GM19463 (cell line): ENCODE measurements around the gene EZR.

ENCODE experiments used
- ATAC-seq: cut with Tn5 transposase; IDR thresholded peaks from one replicate; pipeline ENCODE4 v1.9.1; 2021; ENCODE audit warnings: mild to moderate bottlenecking, moderate library complexity; ENCODE audit not compliant: unreplicated experiment

The EZR gene

GRCh38 chr6:158764183-158764849 lies 54.9 kb downstream of the EZR start:
- ATAC-seq, result no peak

DNA sequence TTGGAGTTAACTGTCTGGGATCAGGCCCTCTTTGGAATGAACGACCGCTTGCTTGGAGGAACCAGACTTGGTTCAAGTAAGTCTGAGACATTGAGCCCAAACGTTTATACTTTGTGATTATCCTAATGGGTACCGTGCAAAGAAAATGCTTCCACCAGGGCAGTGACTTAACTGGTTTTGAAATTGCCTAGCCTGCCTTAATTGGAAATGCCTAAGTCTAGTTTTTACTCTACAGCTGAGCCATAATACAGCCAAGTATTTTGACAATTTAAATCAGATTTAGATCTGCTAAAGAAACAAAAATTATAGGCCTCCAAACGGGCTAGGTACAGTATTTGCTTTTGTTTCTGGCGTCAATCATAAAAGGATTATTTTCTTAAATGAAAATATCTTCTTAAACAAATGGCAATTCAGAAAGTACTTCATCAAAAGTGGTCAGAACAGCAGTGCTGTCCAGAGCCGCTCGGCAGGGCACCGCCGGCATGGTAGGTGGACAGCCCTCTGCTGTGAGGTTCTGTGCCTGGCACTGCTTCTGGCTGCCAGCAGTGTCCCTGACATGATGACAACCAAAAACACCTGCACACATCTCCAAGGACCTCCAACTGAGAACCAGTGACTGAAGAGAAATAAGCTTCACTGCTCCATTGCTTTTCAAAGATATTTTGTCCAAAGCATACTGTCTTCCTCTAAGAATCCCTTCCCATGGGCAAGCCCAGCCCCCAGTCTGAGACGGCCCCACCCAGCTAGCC lies 55.6 kb downstream of the EZR start:
- no peak for ATAC-seq

- ATAC-seq, result no peak
Measured at GRCh38 chr6:158762787-158763433, 56.3 kb downstream of the EZR start.

DNA sequence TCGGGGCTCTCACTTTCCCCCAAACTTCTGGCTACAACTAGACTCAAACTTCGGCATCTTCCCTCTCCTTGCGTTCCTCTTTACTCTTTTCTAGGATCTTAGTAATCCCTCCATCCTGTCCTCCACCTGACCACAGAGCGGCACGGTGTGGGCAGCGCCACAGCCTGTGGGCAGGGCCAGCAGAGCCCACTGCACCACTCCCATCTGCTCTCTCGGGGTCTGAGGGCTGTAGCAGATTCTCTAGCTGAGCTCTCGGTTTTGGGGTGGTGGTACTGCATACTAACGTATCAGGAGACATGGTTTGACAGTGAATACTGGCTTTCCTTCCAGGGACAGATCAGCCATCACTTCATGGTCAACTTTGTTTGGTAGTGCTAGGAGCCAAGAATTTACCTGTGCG lies 57.4 kb downstream of the EZR start:
- ATAC-seq, result no peak

DNA sequence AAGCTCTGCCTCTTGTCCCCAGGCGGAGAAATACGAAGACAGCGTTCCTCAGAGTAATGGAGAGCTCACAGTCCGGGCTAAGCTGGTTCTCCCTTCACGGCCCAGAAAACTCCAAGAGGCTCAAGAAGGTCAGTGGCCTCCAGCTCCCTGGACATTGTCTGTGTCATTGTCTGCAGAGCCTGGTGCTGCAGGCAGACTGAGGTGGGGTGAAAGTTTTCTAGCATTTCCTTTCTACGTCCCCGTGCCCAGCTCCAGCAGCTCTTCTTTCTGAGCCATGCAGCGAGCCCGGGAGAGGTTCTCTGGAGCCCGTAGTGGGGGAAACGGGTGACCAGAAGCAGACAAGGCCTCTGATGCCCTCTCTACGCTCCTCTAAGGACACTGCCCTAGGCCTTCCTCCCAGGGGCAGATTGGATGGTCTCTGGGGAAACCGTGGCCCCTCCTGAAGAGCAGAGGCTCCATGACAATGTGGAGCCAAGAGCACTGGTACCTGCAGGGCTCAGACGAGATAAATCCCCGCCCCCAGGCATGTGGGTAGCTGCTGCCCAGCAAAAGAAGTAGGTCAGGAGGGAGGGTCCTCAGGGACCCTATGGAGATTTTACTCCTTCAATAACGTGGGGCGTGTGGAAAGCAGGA lies 58.4 kb downstream of the EZR start:
- no peak for ATAC-seq

GRCh38 chr6:158759966-158760617 lies 59.1 kb downstream of the EZR start:
- no peak for ATAC-seq

DNA sequence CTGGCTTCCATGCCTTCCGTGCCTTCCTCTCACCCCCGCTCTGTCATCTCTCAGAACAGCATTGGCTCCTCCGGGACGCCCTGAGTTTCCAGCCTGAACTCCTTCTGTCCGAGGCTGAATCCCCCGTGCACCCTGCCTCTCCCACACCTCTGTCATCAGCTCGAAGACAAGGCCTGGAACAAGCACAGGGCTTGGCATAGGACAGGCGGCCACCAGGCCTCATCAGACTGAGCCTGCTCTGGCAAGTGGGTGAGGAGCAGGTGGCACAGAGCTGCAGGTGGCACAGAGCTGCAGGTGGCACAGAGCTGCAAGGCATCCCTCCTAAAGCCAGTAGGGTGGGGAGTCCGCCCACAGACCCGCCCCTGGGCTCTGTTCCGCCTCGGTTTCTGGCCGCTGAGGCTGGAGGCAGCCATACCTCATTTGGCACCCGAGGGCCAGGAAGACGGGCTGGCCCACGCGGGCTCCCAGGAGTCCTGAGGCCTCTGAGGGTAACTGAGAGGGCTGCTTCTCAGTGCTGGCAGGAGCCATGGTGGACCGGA lies 60.2 kb downstream of the EZR start:
- no peak for ATAC-seq

DNA sequence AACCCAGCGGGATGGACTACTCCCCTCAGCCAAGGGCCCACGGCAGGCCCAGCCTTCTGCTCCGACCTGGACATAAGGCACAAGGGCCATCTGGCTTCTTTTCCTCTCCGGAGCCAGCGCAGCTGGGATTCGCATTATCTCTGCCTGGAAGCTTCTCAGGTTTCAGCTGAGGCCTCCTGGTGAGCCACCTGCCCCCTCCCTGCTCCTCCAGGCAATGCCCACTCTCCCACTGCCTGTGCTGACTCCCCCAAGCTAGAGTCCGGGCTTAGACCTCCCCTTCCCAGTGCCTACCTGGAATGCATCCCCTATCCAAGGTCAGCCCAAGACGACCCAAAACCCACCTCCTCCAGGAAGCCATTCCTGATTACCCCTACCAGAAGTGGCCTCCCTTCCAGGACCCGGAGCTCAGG lies 60.7 kb downstream of the EZR start:
- no peak for ATAC-seq

DNA sequence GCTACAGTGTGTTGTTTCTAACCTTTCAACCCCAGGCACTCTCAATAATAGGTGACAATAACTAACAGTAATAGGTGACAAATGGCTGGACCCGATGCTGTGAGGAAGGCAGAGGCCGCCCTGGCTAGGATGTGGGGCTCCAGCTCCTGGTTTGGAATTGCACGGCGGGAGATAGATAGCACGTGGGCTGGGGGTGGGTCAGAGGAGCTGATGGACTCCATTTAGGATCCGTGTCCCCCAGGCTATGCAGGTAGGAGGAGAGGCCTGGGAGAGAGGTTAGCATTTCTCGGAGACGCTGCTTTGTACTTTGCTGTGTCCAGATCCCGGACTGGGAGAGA lies 61.4 kb downstream of the EZR start:
- ATAC-seq, result no peak

- no peak for ATAC-seq
Measured at GRCh38 chr6:158756977-158757752, 62.0 kb downstream of the EZR start.

GRCh38 chr6:158756126-158756525 lies 63.0 kb downstream of the EZR start:
- no peak for ATAC-seq

- ATAC-seq, result no peak
Measured at GRCh38 chr6:158755636-158756035, 63.5 kb downstream of the EZR start.

DNA sequence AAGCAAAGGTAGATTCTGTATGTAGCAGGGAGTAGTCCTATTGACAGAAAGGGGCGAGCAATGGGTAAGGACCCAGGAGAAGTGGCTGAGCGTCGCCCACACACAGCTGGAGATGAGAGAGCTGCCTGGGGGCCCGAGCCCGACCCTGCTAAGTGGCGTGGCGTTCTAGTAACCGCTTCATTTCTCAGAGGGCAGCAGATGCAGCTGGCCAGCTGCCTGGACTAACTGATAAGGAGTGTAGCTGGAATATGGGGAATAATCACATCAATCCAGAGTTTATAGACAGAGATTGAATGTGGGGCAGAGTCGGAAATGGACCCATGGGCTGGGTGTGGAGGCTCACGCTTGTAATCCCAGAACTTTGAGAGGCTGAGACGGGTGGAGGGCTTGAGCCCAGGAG lies 64.4 kb downstream of the EZR start:
- no peak for ATAC-seq

- no peak for ATAC-seq
Measured at GRCh38 chr6:158753811-158754210, 65.4 kb downstream of the EZR start.

GRCh38 chr6:158752613-158753012 lies 66.6 kb downstream of the EZR start:
- no peak for ATAC-seq

GRCh38 chr6:158751921-158752320 lies 67.2 kb downstream of the EZR start:
- no peak for ATAC-seq

DNA sequence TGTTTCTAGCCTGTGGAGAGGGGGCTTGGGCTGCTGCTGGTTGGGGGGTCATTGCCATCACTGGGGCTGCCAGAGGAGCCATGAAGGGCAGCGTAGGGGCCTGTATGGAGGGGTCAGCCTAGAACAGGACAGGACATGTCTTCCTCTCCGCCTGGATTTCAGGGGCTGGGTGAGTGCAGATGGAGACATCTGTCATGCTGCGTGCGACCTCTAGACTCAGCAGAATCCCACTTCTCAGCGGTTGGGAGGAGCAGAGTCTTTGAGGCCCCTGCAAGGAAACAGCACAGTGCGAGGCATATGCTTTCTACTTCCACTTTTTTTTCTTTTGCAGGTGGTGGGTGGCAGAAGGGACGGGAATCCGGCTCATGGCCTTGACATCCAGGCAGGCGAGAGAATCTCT lies 67.9 kb downstream of the EZR start:
- ATAC-seq, result no peak

- no peak for ATAC-seq
Measured at GRCh38 chr6:158744986-158745430, 74.2 kb downstream of the EZR start.

DNA sequence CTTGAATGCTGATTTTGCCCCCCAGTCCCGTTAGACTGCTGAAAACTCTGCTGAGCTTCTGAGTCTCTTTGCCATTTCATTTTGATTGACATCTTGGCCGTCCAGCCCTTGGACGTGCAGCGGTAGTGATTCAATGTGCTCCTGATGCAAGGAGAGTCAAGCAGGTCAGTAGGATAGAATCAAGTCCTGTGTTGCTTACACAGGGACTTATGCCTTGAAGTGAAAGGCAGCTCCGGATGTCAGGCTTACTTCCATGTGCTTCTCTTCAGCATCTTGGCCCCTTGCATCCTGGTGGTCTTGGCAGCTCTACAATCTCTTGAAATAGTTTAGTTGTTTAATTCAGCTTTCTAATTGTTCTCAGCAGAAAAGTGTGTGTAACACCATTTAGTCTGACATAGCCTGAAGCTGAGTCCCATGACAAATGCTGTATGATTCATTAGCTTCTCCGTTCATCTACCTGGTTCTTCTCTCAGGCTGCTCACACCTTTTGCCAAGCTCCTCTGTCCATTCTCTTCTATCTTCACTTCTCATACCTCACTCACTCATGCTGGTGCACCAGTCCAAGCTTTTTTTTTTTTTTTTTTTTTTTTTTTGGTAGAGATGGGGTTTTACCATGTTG lies 76.0 kb downstream of the EZR start:
- no peak for ATAC-seq

DNA sequence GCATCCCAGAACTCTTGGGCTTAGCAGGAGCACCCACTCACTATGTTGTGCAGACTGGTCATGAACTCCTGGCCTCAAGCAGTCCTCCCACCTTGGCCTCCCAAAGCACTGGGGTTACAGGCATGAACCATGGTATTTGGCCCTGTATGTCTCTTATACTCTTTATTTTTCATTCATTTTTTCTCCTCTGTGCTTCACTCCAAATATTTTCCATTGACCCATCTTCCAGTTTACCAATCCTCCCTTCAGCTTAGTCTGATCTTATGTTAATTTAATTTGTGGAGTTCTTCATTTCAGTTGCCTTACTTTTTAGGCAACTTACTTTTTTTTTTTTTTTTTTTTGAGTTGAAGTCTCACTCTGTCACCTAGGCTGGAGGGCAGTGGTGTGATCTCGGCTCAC lies 79.5 kb downstream of the EZR start:
- no peak for ATAC-seq
